K562 (cell line): ENCODE data around the gene MADCAM1. TPM values are rescaled to one million over a fixed set of nuclear protein-coding genes. Genes with fewer than 3 reads are reported as not detected.

Source experiments
- AFF1 ChIP-seq, 2 experiments: fragments of 450-650 bp; IDR thresholded peaks; 2 replicates each; pipeline ENCODE4 v1.6.1; 2018; ENCODE audit warnings: mild to moderate bottlenecking in 2 of 2, low read depth in 1 of 2; ENCODE audit not compliant: partially characterized antibody in 2 of 2
- CGGBP1 ChIP-seq: fragments of 250-450 bp; sonication (Bioruptor Pico); IDR thresholded peaks from 2 replicates; pipeline ENCODE4 v1.9.0; 2021; ENCODE audit warnings: mild to moderate bottlenecking
- EP300 ChIP-seq: IDR thresholded peaks from 2 replicates; pipeline ENCODE4 v1.6.1; 2012; ENCODE audit warnings: low read length, improper control_type of control experiment
- KLF16 ChIP-seq: IDR thresholded peaks from 2 replicates; pipeline ENCODE4 v1.6.1; 2016; ENCODE audit warnings: antibody characterized with exemption
- MAFG ChIP-seq: fragments of 450-650 bp; conservative IDR thresholded peaks from 2 replicates; pipeline ENCODE4 v1.6.1; 2016; ENCODE audit warnings: missing genetic modification characterization, missing compliant biosample characterization
- MTA2 ChIP-seq: fragments of 450-650 bp; IDR thresholded peaks from 2 replicates; pipeline ENCODE4 v1.6.1; 2016; ENCODE audit warnings: low read depth
- NFATC3 ChIP-seq: fragments of 450-650 bp; IDR thresholded peaks from 2 replicates; pipeline ENCODE4 v1.6.1; 2017; ENCODE audit warnings: mild to moderate bottlenecking
- NUFIP1 ChIP-seq: fragments of 450-650 bp; IDR thresholded peaks from 2 replicates; pipeline ENCODE4 v1.6.1; 2018; ENCODE audit not compliant: partially characterized antibody
- PPARD ChIP-seq: fragments of 250-450 bp; sonication (Bioruptor Pico); IDR thresholded peaks from 2 replicates; pipeline ENCODE4 v1.8.0; 2022; ENCODE audit warnings: inconsistent platforms, mild to moderate bottlenecking, moderate library complexity
- PTTG1 ChIP-seq: fragments of 450-650 bp; IDR thresholded peaks from 2 replicates; pipeline ENCODE4 v1.6.1; 2016; ENCODE audit warnings: low read depth, mild to moderate bottlenecking, missing genetic modification characterization, missing compliant biosample characterization
- RCOR1 ChIP-seq, 2 experiments: IDR thresholded peaks; 2 replicates each; pipeline ENCODE4 v1.6.1; 2012; ENCODE audit warnings: low read depth in 2 of 2, low read length in 2 of 2, borderline replicate concordance in 1 of 2, improper control_type of control experiment in 1 of 2
- SMAD4 ChIP-seq: fragments of 250-450 bp; sonication (Bioruptor Pico); conservative IDR thresholded peaks from 2 replicates; pipeline ENCODE4 v1.8.0; 2021; ENCODE audit warnings: inconsistent platforms, mild to moderate bottlenecking, moderate library complexity
- SMARCA4 ChIP-seq: fragments of 450-650 bp; IDR thresholded peaks from 2 replicates; pipeline ENCODE4 v1.6.1; 2016
- SOX6 ChIP-seq: fragments of 450-650 bp; IDR thresholded peaks from 2 replicates; pipeline ENCODE4 v1.6.1; 2014; ENCODE audit warnings: mild to moderate bottlenecking
- ZBTB11 ChIP-seq, 3 experiments: fragments of 200-800 bp in 1 of 3; fragments of 250-450 bp in 1 of 3; fragments of 450-650 bp in 1 of 3; sonication (Bioruptor Pico) in 1 of 3; sonication (Bioruptor generic) in 1 of 3; formaldehyde crosslinking in 1 of 3; IDR thresholded peaks; 2 replicates each; pipeline versions ENCODE4 v1.6.1 to v1.8.0; 2016 to 2022; ENCODE audit warnings: mild to moderate bottlenecking in 2 of 3, missing genetic modification characterization in 2 of 3, missing compliant biosample characterization in 1 of 3, moderate library complexity in 1 of 3
- ZNF239 ChIP-seq: fragments of 250-450 bp; sonication (Bioruptor Pico); IDR thresholded peaks from 2 replicates; pipeline ENCODE4 v1.4.0; 2020; ENCODE audit warnings: mild to moderate bottlenecking
- ZNF41 ChIP-seq: fragments of 250-450 bp; sonication (Bioruptor Pico); conservative IDR thresholded peaks from 2 replicates; pipeline ENCODE4 v1.4.0; 2020; ENCODE audit warnings: mild to moderate bottlenecking
- ZNF445 ChIP-seq: fragments of 250-450 bp; sonication (Bioruptor Pico); IDR thresholded peaks from 2 replicates; pipeline ENCODE4 v1.4.0; 2020; ENCODE audit warnings: low read depth, mild to moderate bottlenecking, moderate library complexity
- ZNF740 ChIP-seq, 3 experiments: fragments of 200-800 bp in 1 of 3; sonication (Bioruptor generic) in 1 of 3; sonication (generic) in 1 of 3; formaldehyde crosslinking in 1 of 3; IDR thresholded peaks; 2 replicates each; pipeline versions ENCODE4 v1.6.1 to v1.8.0; 2016 to 2022; ENCODE audit warnings: mild to moderate bottlenecking in 2 of 3, missing compliant biosample characterization in 2 of 3, missing genetic modification characterization in 2 of 3, missing genetic modification reagents in 1 of 3
- polyA plus RNA-seq, 8 experiments: library from polyadenylated mRNA; depleted of rRNA in 4 of 8; stranded (reverse) in 5 of 8; unstranded in 3 of 8; fragments of >200 nt; fragmentation: Nextera tagmentation in 2 of 8; fragmentation: Illumina TruSeq in 1 of 8; extraction: Ambion mirVana in 2 of 8; extraction: Trizol in 1 of 8; gene quantifications; 2 replicates each; pipeline versions ENCODE4 v1.2.1 to v1.2.3, GENCODE V29; 2011 to 2014; ENCODE audit warnings: inconsistent platforms in 1 of 8, missing spikeins in 1 of 8
- total RNA-seq, 7 experiments: library from RNA; depleted of rRNA in 6 of 7; stranded (reverse); fragments of >200 nt in 6 of 7; fragmentation: Illumina TruSeq in 2 of 7; extraction: Trizol in 2 of 7; gene quantifications; 2 replicates each; pipeline versions ENCODE4 v1.2.1 to v1.2.3, GENCODE V29; 2011 to 2021; ENCODE audit warnings: low replicate concordance in 1 of 7

The MADCAM1 gene
- total and polyA plus RNA-seq, 9 of the 15 experiments (the other 6 are each of a cell fraction or from before 2014, with no cell fraction given): 0.09 to 0.36 (median 0.09) TPM; not detected in 6

GRCh38 chr19:531009-531752, 34.9 kb downstream of the MADCAM1 start (continued):
- TF ChIP-seq SOX6 (no peak), ZNF239 (CRISPR knock-in tag) (no peak), ZBTB11 (CRISPR knock-in tag; IDR thresholded peaks at IDR 0.05) (peak in 2 of 3 experiments; percentile 19 to 65; a peak in 2 of 6 replicates), PPARD (CRISPR knock-in tag) (no peak), EP300 (no peak), AFF1 (IDR thresholded peaks at IDR 0.05; ENCODE audit: low read depth in 1 of 2, partially characterized antibody in 2 of 2) (no peak), SMARCA4 (no peak), NUFIP1 (no peak), ZNF740 (CRISPR knock-in tag; IDR thresholded peaks at IDR 0.05) (no peak), ZNF740 (tag; IDR thresholded peaks at IDR 0.05) (no peak), ZNF41 (CRISPR knock-in tag) (no peak), CGGBP1 (no peak), PTTG1 (tag) (no peak), ZNF445 (CRISPR knock-in tag) (no peak), MAFG (no peak), SMAD4 (CRISPR knock-in tag) (peak; percentile 73; the same call in 1 of the 2 replicates), RCOR1 (IDR thresholded peaks at IDR 0.05; ENCODE audit: borderline replicate concordance in 1 of 2, low read depth in 2 of 2, low read length in 2 of 2) (no peak), NFATC3 (no peak), KLF16 (no peak), MTA2 (no peak)
